PC-9 (cell line): ENCODE measurements around the gene PRRT1B. TPM values are rescaled to one million over a fixed set of nuclear protein-coding genes. Genes with fewer than 3 reads are reported as not detected.

Experiments
- BruUV-seq: library from RNA; stranded (reverse); fragments of 400-500 nt; replicated peaks from 2 replicates; lab custom pipeline; 2021; lab: Mats Ljungman, UMichigan
- CTCF ChIA-PET: fragments of 300-600 bp; sonication (Branson Sonifier 250); formaldehyde crosslinking; loops from one replicate; lab custom pipeline; 2022; ENCODE audit warnings: antibody characterized with exemption; lab: Charles Lee
- POLR2A ChIA-PET: fragments of 300-600 bp; sonication (Branson Sonifier 250); formaldehyde crosslinking; loops from one replicate; lab custom pipeline; 2022; ENCODE audit warnings: antibody characterized with exemption; ENCODE audit not compliant: unreplicated experiment; lab: Charles Lee
- DNase-seq, 2 experiments: peaks; one replicate each; pipeline versions ENCODE4 v3.0.0 to v3.0.0-alpha.2; 2015 to 2022; ENCODE audit warnings: mixed read lengths in 1 of 2
- H2AFZ ChIP-seq: fragments of 200-600 bp; sonication (generic); 2 replicates; pipeline ENCODE4 v1.8.1; 2017; ENCODE audit warnings: antibody characterized with exemption
- H3F3A ChIP-seq: fragments of 200-600 bp; sonication (generic); 2 replicates; pipeline ENCODE4 v1.8.1; 2017; ENCODE audit warnings: antibody characterized with exemption, mild to moderate bottlenecking, low read depth; ENCODE audit not compliant: insufficient read depth
- H3K27ac ChIP-seq: fragments of 200-600 bp; sonication (generic); 2 replicates; pipeline ENCODE4 v1.6.1; 2016; ENCODE audit warnings: mixed run types
- H3K27me3 ChIP-seq: fragments of 200-600 bp; sonication (generic); 2 replicates; pipeline ENCODE4 v1.6.1; 2016; ENCODE audit warnings: low read depth, mixed run types; ENCODE audit not compliant: insufficient read depth
- H3K36me3 ChIP-seq: fragments of 200-600 bp; sonication (generic); 2 replicates; pipeline ENCODE4 v1.6.1; 2016; ENCODE audit warnings: low read depth, mixed run types
- H3K4me1 ChIP-seq: fragments of 200-600 bp; sonication (generic); replicated peaks from 2 replicates; pipeline ENCODE4 v1.6.1; 2016; ENCODE audit warnings: mixed run types; ENCODE audit not compliant: insufficient read depth
- H3K4me2 ChIP-seq: fragments of 200-600 bp; sonication (generic); 2 replicates; pipeline ENCODE4 v1.6.1; 2017; ENCODE audit warnings: mixed run types
- H3K4me3 ChIP-seq: fragments of 200-600 bp; sonication (generic); 2 replicates; pipeline ENCODE4 v1.6.1; 2016; ENCODE audit warnings: mixed run types
- H3K79me2 ChIP-seq: fragments of 200-600 bp; sonication (generic); 2 replicates; pipeline ENCODE4 v1.6.1; 2017; ENCODE audit warnings: low read depth, mixed run types
- H3K9me2 ChIP-seq: fragments of 200-600 bp; sonication (generic); 2 replicates; pipeline ENCODE4 v1.8.1; 2017; ENCODE audit warnings: mild to moderate bottlenecking; ENCODE audit not compliant: insufficient read depth
- H3K9me3 ChIP-seq: fragments of 200-600 bp; sonication (generic); 2 replicates; pipeline ENCODE4 v1.8.1; 2016; ENCODE audit warnings: low read depth; ENCODE audit not compliant: insufficient read depth
- H4K20me1 ChIP-seq: fragments of 200-600 bp; sonication (generic); 2 replicates; pipeline ENCODE4 v1.8.1; 2017; ENCODE audit not compliant: insufficient read depth
- CTCF ChIP-seq: fragments of 200-600 bp; sonication (generic); conservative IDR thresholded peaks from 2 replicates; pipeline ENCODE4 v1.6.1; 2017; ENCODE audit warnings: mixed run types, antibody characterized with exemption, mild to moderate bottlenecking, moderate library complexity
- EZH2 ChIP-seq: fragments of 200-600 bp; sonication (generic); IDR thresholded peaks from 2 replicates; pipeline ENCODE4 v1.8.0; 2017; ENCODE audit warnings: antibody characterized with exemption, low read depth
- intact Hi-C: fragments of 100-400 bp; cut with micrococcal nuclease; formaldehyde crosslinking; loops from one replicate; pipeline ENCODE4 v1.10.0; 2022; ENCODE audit not compliant: unreplicated experiment
- total RNA-seq: library from RNA; stranded (reverse); gene quantifications from 2 replicates; pipeline ENCODE4 v1.2.3, GENCODE V29; 2021

The PRRT1B gene
- total RNA-seq, 1 experiment from 2014 or later = not detected

- POLR2A ChIA-PET = no interaction called here
- no peaks in the 10 kb centered on the region for H3K4me1 ChIP-seq
- no peaks in the 10 kb centered on the region for H3K36me3 ChIP-seq
- H3K27ac ChIP-seq = no peak overlapping the region
- no peak overlapping the region for H3K4me2 ChIP-seq
- no peaks in the 10 kb centered on the region for H3K79me2 ChIP-seq
- CTCF ChIA-PET = no interaction called here
- no peaks in the 10 kb centered on the region for H3K9me2 ChIP-seq
- H3K27me3 ChIP-seq = no peaks in the 10 kb centered on the region
- no peak overlapping the region for H2AFZ ChIP-seq
- H3F3A ChIP-seq = no peaks in the 10 kb centered on the region
- no peak for DNase-seq
- H4K20me1 ChIP-seq = no peaks in the 10 kb centered on the region
- H3K4me3 ChIP-seq = no peak overlapping the region
- no peaks in the 10 kb centered on the region for H3K9me3 ChIP-seq
- TF ChIP-seq EZH2 (no peak), CTCF (no peak)
- intact Hi-C loops = no loop called here
- no TSS peak for BruUV-seq
Observed at GRCh38 chr9:131582466-131583336, 37.4 kb downstream of the PRRT1B start.

- no peaks in the 10 kb centered on the region for H4K20me1 ChIP-seq
- no peaks in the 10 kb centered on the region for H3K9me2 ChIP-seq
- no peak for DNase-seq
- BruUV-seq = no TSS peak
- no peak overlapping the region for H3K27ac ChIP-seq
- no peaks in the 10 kb centered on the region for H3K36me3 ChIP-seq
- H3K79me2 ChIP-seq = no peaks in the 10 kb centered on the region
- H3F3A ChIP-seq = no peaks in the 10 kb centered on the region
- CTCF ChIA-PET = no interaction called here
- no peaks in the 10 kb centered on the region for H3K27me3 ChIP-seq
- POLR2A ChIA-PET = no interaction called here
- no peak overlapping the region for H3K4me2 ChIP-seq
- no peak overlapping the region for H2AFZ ChIP-seq
- H3K9me3 ChIP-seq = no peaks in the 10 kb centered on the region
- H3K4me1 ChIP-seq = no peaks in the 10 kb centered on the region
- no peak overlapping the region for H3K4me3 ChIP-seq
- TF ChIP-seq CTCF = no peak
- TF ChIP-seq EZH2 = no peak
- intact Hi-C loops = no loop called here
Observed at GRCh38 chr9:131583337-131583645, 38.0 kb downstream of the PRRT1B start.

GRCh38 chr9:131583836-131584555 lies 38.7 kb downstream of the PRRT1B start:
- BruUV-seq = no TSS peak
- H3K27me3 ChIP-seq = no peaks in the 10 kb centered on the region
- H3F3A ChIP-seq = no peaks in the 10 kb centered on the region
- no peak overlapping the region for H3K27ac ChIP-seq
- H3K79me2 ChIP-seq = no peaks in the 10 kb centered on the region
- ChIA-PET POLR2A (no interaction called here), CTCF (no interaction called here)
- H4K20me1 ChIP-seq = no peaks in the 10 kb centered on the region
- no peaks in the 10 kb centered on the region for H3K9me3 ChIP-seq
- H3K4me1 ChIP-seq = no peaks in the 10 kb centered on the region
- H3K4me2 ChIP-seq = no peak overlapping the region
- intact Hi-C loops = no loop called here
- no peak for TF ChIP-seq CTCF
- TF ChIP-seq EZH2 = no peak
- H3K9me2 ChIP-seq = no peaks in the 10 kb centered on the region
- no peak overlapping the region for H2AFZ ChIP-seq
- no peaks in the 10 kb centered on the region for H3K36me3 ChIP-seq
- H3K4me3 ChIP-seq = no peak overlapping the region
- DNase-seq = no peak
